Hepatocyte (in vitro differentiated cells): Measurements from ENCODE around the gene LGALS14.

Experiments used
- EZH2 ChIP-seq: fragments of 200-600 bp; sonication (generic); IDR thresholded peaks from 2 replicates; pipeline ENCODE4 v1.6.1; 2016; ENCODE audit warnings: antibody characterized with exemption, mild to moderate bottlenecking, borderline replicate concordance
- EZH2phosphoT487 ChIP-seq: fragments of 200-600 bp; sonication (generic); IDR thresholded peaks from one replicate; pipeline ENCODE4 v1.6.1; 2018; ENCODE audit warnings: antibody characterized with exemption, mild to moderate bottlenecking, low read depth, moderate library complexity; ENCODE audit not compliant: unreplicated experiment, severe bottlenecking
- TF ChIP-seq, protein P1 (sequence below): fragments of 200-600 bp; sonication (generic); IDR thresholded peaks from 2 replicates; pipeline ENCODE4 v1.5.1; 2016; ENCODE audit warnings: antibody characterized with exemption, mild to moderate bottlenecking; ENCODE audit not compliant: poor library complexity

DNA sequence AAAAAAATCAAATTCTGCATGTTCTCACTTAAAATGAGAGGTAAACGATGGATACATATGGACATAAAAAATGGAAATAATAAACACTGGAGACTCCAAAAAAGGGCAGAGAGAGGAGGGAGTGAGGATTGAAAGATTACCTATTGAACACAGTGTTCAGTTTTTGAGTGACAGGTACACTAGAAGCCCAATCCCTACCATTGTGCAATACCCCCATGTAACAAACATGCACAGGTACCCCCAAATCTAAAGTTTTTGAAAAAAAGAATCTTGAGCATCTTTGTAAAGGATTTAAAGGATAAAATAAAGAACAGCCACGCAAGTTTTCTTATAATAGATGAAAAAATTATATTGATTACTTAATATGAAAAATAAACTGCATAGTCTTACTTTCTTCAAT, 50.3 kb downstream of the LGALS14 start:
- TF ChIP-seq, protein P1, sequence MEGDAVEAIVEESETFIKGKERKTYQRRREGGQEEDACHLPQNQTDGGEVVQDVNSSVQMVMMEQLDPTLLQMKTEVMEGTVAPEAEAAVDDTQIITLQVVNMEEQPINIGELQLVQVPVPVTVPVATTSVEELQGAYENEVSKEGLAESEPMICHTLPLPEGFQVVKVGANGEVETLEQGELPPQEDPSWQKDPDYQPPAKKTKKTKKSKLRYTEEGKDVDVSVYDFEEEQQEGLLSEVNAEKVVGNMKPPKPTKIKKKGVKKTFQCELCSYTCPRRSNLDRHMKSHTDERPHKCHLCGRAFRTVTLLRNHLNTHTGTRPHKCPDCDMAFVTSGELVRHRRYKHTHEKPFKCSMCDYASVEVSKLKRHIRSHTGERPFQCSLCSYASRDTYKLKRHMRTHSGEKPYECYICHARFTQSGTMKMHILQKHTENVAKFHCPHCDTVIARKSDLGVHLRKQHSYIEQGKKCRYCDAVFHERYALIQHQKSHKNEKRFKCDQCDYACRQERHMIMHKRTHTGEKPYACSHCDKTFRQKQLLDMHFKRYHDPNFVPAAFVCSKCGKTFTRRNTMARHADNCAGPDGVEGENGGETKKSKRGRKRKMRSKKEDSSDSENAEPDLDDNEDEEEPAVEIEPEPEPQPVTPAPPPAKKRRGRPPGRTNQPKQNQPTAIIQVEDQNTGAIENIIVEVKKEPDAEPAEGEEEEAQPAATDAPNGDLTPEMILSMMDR: no peak
- TF ChIP-seq EZH2 (no peak), EZH2phosphoT487 (no peak)
